ENCODE data around the gene SLC35F2.
"Not testable (repeated sequence)": the region's sequence is repeated elsewhere in the genome, so short reads cannot be mapped to it uniquely, and the experiment has no call there.

Gene SLC35F2

GRCh38 chr11:107785401-107785800, 73.2 kb downstream of the SLC35F2 start:
- Histone ChIP-seq H3K27ac (ENCODE audit: low read depth, low read length) (no peak overlapping the region), H3K4me3 (ENCODE audit: low read length) (no peak overlapping the region), H3K4me1 (ENCODE audit: insufficient read depth, low read length) (peaks cover 4% of the 10 kb centered on the region; the same call in 1 of the 2 replicates), H3K27me3 (ENCODE audit: insufficient read depth, low read length) (no peaks in the 10 kb centered on the region), H3K36me3 (ENCODE audit: insufficient read depth, low read length) (no peaks in the 10 kb centered on the region), H3K9me3 (ENCODE audit: insufficient read depth, low read depth, low read length) (no peaks in the 10 kb centered on the region), H3K9ac (ENCODE audit: low read depth, low read length) (no peak overlapping the region)
- 73% methylated on average over 4 of the region's 5 CpGs for WGBS

GRCh38 chr11:107783121-107783520, 75.5 kb downstream of the SLC35F2 start:
- no peak overlapping the region for H3K4me3 ChIP-seq (ENCODE audit: low read length)
- no peaks in the 10 kb centered on the region for H3K36me3 ChIP-seq (ENCODE audit: insufficient read depth, low read length)
- no peaks in the 10 kb centered on the region for H3K9me3 ChIP-seq (ENCODE audit: insufficient read depth, low read depth, low read length)
- peaks cover 4% of the 10 kb centered on the region; the same call in 1 of the 2 replicates for H3K4me1 ChIP-seq (ENCODE audit: insufficient read depth, low read length)
- 98% methylated on average over 3 of the region's 4 CpGs for WGBS
- no peak overlapping the region for H3K9ac ChIP-seq (ENCODE audit: low read depth, low read length)
- no peaks in the 10 kb centered on the region for H3K27me3 ChIP-seq (ENCODE audit: insufficient read depth, low read length)
- H3K27ac ChIP-seq (ENCODE audit: low read depth, low read length), result no peak overlapping the region

GRCh38 chr11:107780775-107781174, 77.8 kb downstream of the SLC35F2 start:
- no peaks in the 10 kb centered on the region for H3K4me1 ChIP-seq (ENCODE audit: insufficient read depth, low read length)
- no peaks in the 10 kb centered on the region for H3K27me3 ChIP-seq (ENCODE audit: insufficient read depth, low read length)
- no peaks in the 10 kb centered on the region for H3K36me3 ChIP-seq (ENCODE audit: insufficient read depth, low read length)
- no peak overlapping the region for H3K9ac ChIP-seq (ENCODE audit: low read depth, low read length)
- no peak overlapping the region for H3K27ac ChIP-seq (ENCODE audit: low read depth, low read length)
- WGBS, result 77% methylated on average over 3 of the region's 3 CpGs
- no peak overlapping the region for H3K4me3 ChIP-seq (ENCODE audit: low read length)
- no peaks in the 10 kb centered on the region for H3K9me3 ChIP-seq (ENCODE audit: insufficient read depth, low read depth, low read length)

GRCh38 chr11:107780136-107780535, 78.5 kb downstream of the SLC35F2 start:
- H3K27me3 ChIP-seq (ENCODE audit: insufficient read depth, low read length), result no peaks in the 10 kb centered on the region
- WGBS, result 89% methylated on average over 3 of the region's 3 CpGs
- no peak overlapping the region for H3K4me3 ChIP-seq (ENCODE audit: low read length)
- no peak overlapping the region for H3K27ac ChIP-seq (ENCODE audit: low read depth, low read length)
- no peak overlapping the region for H3K9ac ChIP-seq (ENCODE audit: low read depth, low read length)
- no peaks in the 10 kb centered on the region for H3K9me3 ChIP-seq (ENCODE audit: insufficient read depth, low read depth, low read length)
- no peaks in the 10 kb centered on the region for H3K36me3 ChIP-seq (ENCODE audit: insufficient read depth, low read length)
- H3K4me1 ChIP-seq (ENCODE audit: insufficient read depth, low read length), result no peaks in the 10 kb centered on the region

GRCh38 chr11:107778839-107779517, 79.6 kb downstream of the SLC35F2 start:
- Histone ChIP-seq H3K9me3 (ENCODE audit: insufficient read depth, low read depth, low read length) (no peaks in the 10 kb centered on the region), H3K4me3 (ENCODE audit: low read length) (no peak overlapping the region), H3K27me3 (ENCODE audit: insufficient read depth, low read length) (no peaks in the 10 kb centered on the region), H3K27ac (ENCODE audit: low read depth, low read length) (no peak overlapping the region), H3K4me1 (ENCODE audit: insufficient read depth, low read length) (no peaks in the 10 kb centered on the region), H3K36me3 (ENCODE audit: insufficient read depth, low read length) (no peaks in the 10 kb centered on the region), H3K9ac (ENCODE audit: low read depth, low read length) (no peak overlapping the region)
- 95% methylated on average over 7 of the region's 7 CpGs for WGBS

- H3K4me1 ChIP-seq (ENCODE audit: insufficient read depth, low read length), result no peaks in the 10 kb centered on the region
- H3K27me3 ChIP-seq (ENCODE audit: insufficient read depth, low read length), result no peaks in the 10 kb centered on the region
- H3K27ac ChIP-seq (ENCODE audit: low read depth, low read length), result no peak overlapping the region
- H3K4me3 ChIP-seq (ENCODE audit: low read length), result no peak overlapping the region
- WGBS, result 82% methylated on average over 2 of the region's 2 CpGs
- H3K9me3 ChIP-seq (ENCODE audit: insufficient read depth, low read depth, low read length), result no peaks in the 10 kb centered on the region
- H3K36me3 ChIP-seq (ENCODE audit: insufficient read depth, low read length), result no peaks in the 10 kb centered on the region
- no peak overlapping the region for H3K9ac ChIP-seq (ENCODE audit: low read depth, low read length)
These were observed 81.5 kb downstream of the SLC35F2 start for GRCh38 chr11:107777110-107777509.

- 93% methylated on average over 6 of the region's 6 CpGs for WGBS
- Histone ChIP-seq H3K4me3 (ENCODE audit: low read length) (no peak overlapping the region), H3K9ac (ENCODE audit: low read depth, low read length) (no peak overlapping the region), H3K27ac (ENCODE audit: low read depth, low read length) (no peak overlapping the region), H3K27me3 (ENCODE audit: insufficient read depth, low read length) (no peaks in the 10 kb centered on the region), H3K4me1 (ENCODE audit: insufficient read depth, low read length) (no peaks in the 10 kb centered on the region), H3K9me3 (ENCODE audit: insufficient read depth, low read depth, low read length) (no peaks in the 10 kb centered on the region), H3K36me3 (ENCODE audit: insufficient read depth, low read length) (no peaks in the 10 kb centered on the region)
These were observed 82.5 kb downstream of the SLC35F2 start for GRCh38 chr11:107776062-107776461.

- 78% methylated on average over 3 of the region's 3 CpGs for WGBS
These were observed 88.0 kb downstream of the SLC35F2 start for GRCh38 chr11:107770551-107770951.

GRCh38 chr11:107769189-107769588, 89.4 kb downstream of the SLC35F2 start:
- Histone ChIP-seq H3K4me3 (ENCODE audit: low read length) (no peak overlapping the region), H3K27ac (ENCODE audit: low read depth, low read length) (no peak overlapping the region), H3K4me1 (ENCODE audit: insufficient read depth, low read length) (no peaks in the 10 kb centered on the region), H3K9ac (ENCODE audit: low read depth, low read length) (no peak overlapping the region), H3K36me3 (ENCODE audit: insufficient read depth, low read length) (no peaks in the 10 kb centered on the region), H3K27me3 (ENCODE audit: insufficient read depth, low read length) (no peaks in the 10 kb centered on the region), H3K9me3 (ENCODE audit: insufficient read depth, low read depth, low read length) (no peaks in the 10 kb centered on the region)
- 74% methylated on average over 3 of the region's 3 CpGs for WGBS

More at GRCh38 chr11:107770551-107770951, 88.0 kb downstream of the SLC35F2 start:
- Histone ChIP-seq H3K9ac (ENCODE audit: low read depth, low read length) (no peak overlapping the region), H3K27ac (ENCODE audit: low read depth, low read length) (no peak overlapping the region), H3K27me3 (ENCODE audit: insufficient read depth, low read length) (no peaks in the 10 kb centered on the region), H3K4me1 (ENCODE audit: insufficient read depth, low read length) (no peaks in the 10 kb centered on the region), H3K36me3 (ENCODE audit: insufficient read depth, low read length) (no peaks in the 10 kb centered on the region), H3K4me3 (ENCODE audit: low read length) (no peak overlapping the region), H3K9me3 (ENCODE audit: insufficient read depth, low read depth, low read length) (no peaks in the 10 kb centered on the region)

- H3K4me3 ChIP-seq (ENCODE audit: low read length); H3K9ac ChIP-seq (ENCODE audit: low read depth, low read length); H3K27ac ChIP-seq (ENCODE audit: low read depth, low read length); H3K9me3 ChIP-seq (ENCODE audit: insufficient read depth, low read depth, low read length); H3K36me3 ChIP-seq (ENCODE audit: insufficient read depth, low read length); H3K27me3 ChIP-seq (ENCODE audit: insufficient read depth, low read length); H3K4me1 ChIP-seq (ENCODE audit: insufficient read depth, low read length): not testable (repeated sequence)
- WGBS, result 93% methylated on average over 7 of the region's 7 CpGs
These were observed 99.8 kb downstream of the SLC35F2 start for GRCh38 chr11:107758719-107759355.

GRCh38 chr11:107757661-107758060, 100.9 kb downstream of the SLC35F2 start:
- no peaks in the 10 kb centered on the region for H3K36me3 ChIP-seq (ENCODE audit: insufficient read depth, low read length)
- H3K9me3 ChIP-seq (ENCODE audit: insufficient read depth, low read depth, low read length), result no peaks in the 10 kb centered on the region
- H3K9ac ChIP-seq (ENCODE audit: low read depth, low read length), result no peak overlapping the region
- no peaks in the 10 kb centered on the region for H3K4me1 ChIP-seq (ENCODE audit: insufficient read depth, low read length)
- no peaks in the 10 kb centered on the region for H3K27me3 ChIP-seq (ENCODE audit: insufficient read depth, low read length)
- 92% methylated on average over 1 of the region's 1 CpG for WGBS
- H3K4me3 ChIP-seq (ENCODE audit: low read length), result no peak overlapping the region
- H3K27ac ChIP-seq (ENCODE audit: low read depth, low read length), result no peak overlapping the region

Measured in HUES64 (cell line).